DOHH2 (cell line): ENCODE data around the gene NTNG2.

Source experiments
- CTCF ChIP-seq: fragments of 200-600 bp; sonication (generic); IDR thresholded peaks from one replicate; pipeline ENCODE4 v1.5.1; 2014; ENCODE audit warnings: antibody characterized with exemption, mild to moderate bottlenecking, low read depth, low read length; ENCODE audit not compliant: poor library complexity, severe bottlenecking
- EZH2phosphoT487 ChIP-seq: fragments of 200-600 bp; sonication (generic); IDR thresholded peaks from 2 replicates; pipeline ENCODE4 v1.6.1; 2017; ENCODE audit warnings: borderline replicate concordance, mild to moderate bottlenecking, antibody characterized with exemption, low read length, moderate library complexity, mixed read lengths

GRCh38 chr9:132235125-132235524, 73.3 kb downstream of the NTNG2 start:
- TF ChIP-seq CTCF (no peak), EZH2phosphoT487 (no peak)
